HG03103 (cell line): ENCODE results near the gene OR2J2.
"Not testable (repeated sequence)": the region's sequence is repeated elsewhere in the genome, so short reads cannot be mapped to it uniquely, and the experiment has no call there.

Experiments used
- ATAC-seq: cut with Tn5 transposase; IDR thresholded peaks from one replicate; pipeline ENCODE4 v1.9.1; 2021; ENCODE audit warnings: low read depth; ENCODE audit not compliant: unreplicated experiment

The OR2J2 gene

DNA sequence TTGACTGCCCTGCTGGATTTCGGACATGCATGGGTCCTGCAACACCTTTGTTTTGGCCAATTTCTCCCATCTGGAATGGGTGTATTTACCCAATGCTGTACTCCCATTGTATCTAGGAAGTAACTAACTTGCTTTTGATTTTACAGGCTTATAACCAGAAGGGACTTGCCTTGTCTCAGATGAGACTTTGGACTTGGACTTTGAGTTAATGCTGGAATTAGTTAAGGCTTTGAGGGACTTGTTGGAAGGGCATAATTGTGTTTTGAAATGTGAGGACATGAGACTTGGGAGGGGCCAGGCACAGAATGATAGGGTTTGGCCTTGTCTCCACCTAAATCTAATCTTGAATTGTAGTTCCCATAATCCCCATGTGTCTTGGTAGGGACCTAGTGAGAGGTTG is 47.3 kb downstream of the OR2J2 start:
- not testable (repeated sequence) for ATAC-seq
